NCI-H2227 treated with DMSO at 0.1 percent for 48 hours (cell line): Measurements from ENCODE around the gene GALE.

Source experiments
- DNase-seq: peaks from one replicate; lab custom pipeline; 2025; lab: John Stamatoyannopoulos, UW

GALE gene

DNA sequence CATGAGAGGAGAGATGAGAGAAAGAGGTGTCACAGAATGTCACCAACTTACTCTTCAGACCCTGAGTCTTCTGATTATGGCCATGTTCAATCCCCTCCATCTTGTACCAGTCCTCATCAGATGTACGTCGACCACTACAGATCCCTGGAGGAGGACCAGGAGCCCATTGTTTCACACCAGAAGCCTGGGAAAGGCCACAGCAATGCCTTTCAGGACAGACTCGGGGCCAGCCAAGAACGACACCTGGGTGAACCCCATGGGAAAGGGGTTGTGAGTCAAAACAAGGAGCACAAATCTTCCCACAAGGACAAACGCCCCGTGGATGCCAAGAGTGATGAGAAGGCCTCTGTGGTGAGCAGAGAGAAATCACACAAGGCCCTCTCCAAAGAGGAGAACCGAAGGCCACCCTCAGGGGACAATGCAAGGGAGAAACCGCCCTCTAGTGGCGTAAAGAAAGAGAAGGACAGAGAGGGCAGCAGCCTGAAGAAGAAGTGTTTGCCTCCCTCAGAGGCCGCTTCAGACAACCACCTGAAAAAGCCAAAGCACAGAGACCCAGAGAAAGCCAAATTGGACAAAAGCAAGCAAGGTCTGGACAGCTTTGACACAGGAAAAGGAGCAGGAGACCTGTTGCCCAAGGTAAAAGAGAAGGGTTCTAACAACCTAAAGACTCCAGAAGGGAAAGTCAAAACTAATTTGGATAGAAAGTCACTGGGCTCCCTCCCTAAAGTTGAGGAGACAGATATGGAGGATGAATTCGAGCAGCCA is 49.3 kb downstream of the GALE start:
- peak; percentile 33 for DNase-seq

DNA sequence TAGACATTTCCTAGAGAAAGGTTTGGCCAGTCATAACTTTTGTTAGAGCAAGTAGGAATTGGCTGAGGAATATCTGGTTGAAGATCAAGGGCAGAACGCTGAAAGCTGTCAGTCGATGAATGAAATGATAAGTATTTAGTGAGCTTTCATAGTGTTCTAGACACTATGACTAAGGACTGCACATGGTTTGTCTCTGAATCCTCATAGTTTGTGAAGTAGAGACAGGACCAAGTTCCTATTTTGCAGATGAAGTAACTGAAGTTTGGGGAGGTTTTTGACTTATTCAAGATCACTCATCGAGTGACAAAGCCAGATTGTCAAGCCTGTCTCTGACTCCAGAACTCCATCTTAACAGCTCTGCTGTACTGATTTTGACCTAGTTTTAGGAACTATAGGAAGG is 52.5 kb downstream of the GALE start:
- DNase-seq, result no peak
